GM15510 (cell line): ENCODE measurements around the gene RGR.

ENCODE experiments used
- POLR2A ChIP-seq: IDR thresholded peaks from 3 replicates; pipeline ENCODE4 v1.6.1; 2011; ENCODE audit warnings: borderline replicate concordance; ENCODE audit not compliant: insufficient read length; ENCODE audit errors: extremely low read depth

Gene RGR

GRCh38 chr10:84263716-84264115 is 18.9 kb downstream of the RGR start:
- TF ChIP-seq POLR2A, result no peak

DNA sequence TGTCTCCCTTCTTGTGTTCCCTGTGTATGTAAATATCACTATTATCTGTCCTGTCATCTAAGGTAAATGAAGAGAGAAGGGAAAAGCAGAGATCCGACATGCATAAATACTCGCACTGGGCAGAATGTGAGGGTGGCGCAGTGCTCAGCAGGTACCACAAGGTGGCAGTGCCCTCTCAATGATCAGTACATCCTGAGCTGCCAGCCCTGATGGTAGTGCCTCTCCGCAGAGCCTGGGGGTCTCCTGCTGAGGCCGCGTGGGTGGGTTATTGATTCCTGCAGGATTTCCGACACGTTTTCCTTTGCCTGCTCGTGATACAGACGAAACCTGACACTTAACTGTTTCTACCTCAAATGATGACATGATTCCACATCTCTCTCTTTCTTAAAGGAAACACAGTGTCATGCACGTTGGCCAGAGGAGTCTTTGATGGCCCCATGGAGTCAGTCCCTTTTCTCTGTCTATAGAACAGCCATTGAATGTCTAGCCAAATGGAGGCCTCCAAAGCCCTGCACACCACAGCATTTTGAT is 19.8 kb downstream of the RGR start:
- no peak for TF ChIP-seq POLR2A

DNA sequence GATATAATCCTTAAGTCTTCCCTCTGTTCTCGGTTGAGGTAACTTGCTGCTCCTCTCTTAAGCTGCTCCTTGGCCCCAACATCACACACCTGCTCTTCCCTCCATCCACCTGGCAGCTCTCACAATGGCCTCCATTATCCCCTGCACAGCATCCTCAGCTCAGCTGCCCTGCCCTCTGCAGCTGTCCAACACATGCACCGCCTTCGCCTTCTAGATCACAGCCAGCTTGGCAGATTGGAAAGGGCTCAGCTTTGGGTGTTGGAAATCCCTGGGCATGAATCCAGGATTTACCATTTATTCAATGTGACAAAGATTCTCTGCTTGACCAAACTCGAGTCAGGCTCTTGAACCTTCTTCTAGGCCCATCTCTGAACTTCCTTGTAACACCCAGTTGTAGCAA is 20.6 kb downstream of the RGR start:
- TF ChIP-seq POLR2A, result no peak

DNA sequence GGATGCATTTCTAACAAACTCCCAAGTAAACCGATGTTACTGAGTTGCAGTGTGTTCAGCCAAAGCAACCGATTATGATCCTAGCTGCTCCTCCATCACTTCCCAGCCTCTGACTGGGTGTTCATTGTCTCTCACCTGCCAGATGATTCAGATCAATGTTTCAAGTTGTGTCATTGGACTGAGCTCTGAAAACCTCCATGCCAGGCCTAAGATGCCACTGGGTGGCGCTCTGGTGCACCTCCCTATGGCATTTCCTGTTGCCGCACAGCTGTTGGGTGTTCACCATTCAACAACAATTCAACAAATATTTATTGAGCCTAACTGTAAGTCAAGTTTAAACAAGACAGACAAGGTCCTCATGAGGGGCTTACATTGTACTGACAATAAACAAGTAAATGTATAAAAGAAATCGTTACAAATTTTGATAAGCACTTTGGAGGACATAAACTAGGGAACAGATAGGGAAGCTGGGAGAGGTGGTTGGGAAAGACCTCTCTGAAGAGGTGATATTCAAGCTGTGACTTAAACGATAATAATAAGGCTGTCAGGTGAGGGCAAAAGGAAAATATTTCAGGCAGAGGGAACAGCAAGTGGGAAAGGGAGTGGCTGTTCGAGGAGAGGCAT is 22.8 kb downstream of the RGR start:
- TF ChIP-seq POLR2A, result no peak

GRCh38 chr10:84269162-84269561 is 24.3 kb downstream of the RGR start:
- no peak for TF ChIP-seq POLR2A

GRCh38 chr10:84269773-84270172 is 24.9 kb downstream of the RGR start:
- no peak for TF ChIP-seq POLR2A

DNA sequence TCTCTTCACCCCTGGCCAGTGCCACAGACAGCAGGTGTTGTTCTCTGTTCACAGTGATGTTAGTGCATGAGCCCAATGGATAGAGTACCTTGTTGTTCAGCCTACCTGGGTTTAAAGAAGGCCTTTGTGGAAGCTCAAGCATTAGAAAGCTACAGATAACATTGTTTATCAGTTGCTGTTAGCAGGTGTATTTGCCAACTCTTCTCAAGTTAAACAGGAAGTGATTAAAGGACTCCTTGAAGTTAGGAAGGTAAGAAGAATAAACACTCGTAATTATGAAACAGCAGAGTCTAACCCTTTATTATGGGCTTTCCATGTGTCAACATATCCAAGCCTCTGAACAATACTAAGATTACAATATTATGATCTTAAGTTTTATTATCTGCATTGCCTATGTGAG is 25.9 kb downstream of the RGR start:
- TF ChIP-seq POLR2A, result no peak

- TF ChIP-seq POLR2A, result no peak
These were observed 41.8 kb downstream of the RGR start for GRCh38 chr10:84286695-84287094.

DNA sequence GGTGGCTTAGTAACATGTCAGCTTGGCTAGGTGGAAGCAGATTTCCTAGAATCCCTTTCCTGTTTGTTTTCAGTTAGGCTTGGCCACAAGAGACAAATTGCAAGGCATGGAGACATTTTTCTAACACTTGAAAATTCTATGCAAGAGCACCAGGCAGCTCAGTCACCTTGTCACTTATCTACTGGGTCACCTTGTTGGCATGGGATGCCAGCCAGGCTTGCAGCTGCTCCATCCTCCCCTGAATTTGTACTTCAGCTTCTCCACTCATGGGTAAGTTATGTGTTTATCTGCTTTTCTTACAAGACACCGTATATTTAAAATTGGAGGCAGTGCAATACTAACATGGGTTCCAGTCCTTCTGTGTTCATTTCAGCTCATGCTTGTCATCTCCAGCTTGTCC is 43.3 kb downstream of the RGR start:
- TF ChIP-seq POLR2A, result no peak

GRCh38 chr10:84289521-84290200 is 44.8 kb downstream of the RGR start:
- no peak for TF ChIP-seq POLR2A

DNA sequence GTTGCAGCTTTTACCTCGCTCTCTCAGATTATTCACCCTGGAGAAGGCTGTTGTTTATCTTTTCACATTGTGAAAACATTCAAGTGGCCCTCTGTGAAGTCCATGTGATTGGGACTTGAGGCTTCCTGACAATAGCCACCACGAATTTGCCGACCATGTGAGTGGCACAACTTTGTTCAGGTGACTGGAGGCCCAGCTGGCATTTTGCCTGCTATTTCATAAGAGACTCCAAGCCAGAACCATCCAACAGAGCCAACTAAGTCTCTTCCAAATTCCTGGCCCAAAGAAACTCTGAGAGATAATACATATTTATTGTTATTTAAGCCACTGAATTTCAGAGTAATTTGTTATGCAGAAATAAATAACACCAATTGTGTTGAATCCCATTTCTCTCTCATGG is 45.4 kb downstream of the RGR start:
- TF ChIP-seq POLR2A, result no peak

- no peak for TF ChIP-seq POLR2A
These were observed 46.5 kb downstream of the RGR start for GRCh38 chr10:84291384-84291783.

- TF ChIP-seq POLR2A, result no peak
These were observed 47.6 kb downstream of the RGR start for GRCh38 chr10:84292502-84292901.

DNA sequence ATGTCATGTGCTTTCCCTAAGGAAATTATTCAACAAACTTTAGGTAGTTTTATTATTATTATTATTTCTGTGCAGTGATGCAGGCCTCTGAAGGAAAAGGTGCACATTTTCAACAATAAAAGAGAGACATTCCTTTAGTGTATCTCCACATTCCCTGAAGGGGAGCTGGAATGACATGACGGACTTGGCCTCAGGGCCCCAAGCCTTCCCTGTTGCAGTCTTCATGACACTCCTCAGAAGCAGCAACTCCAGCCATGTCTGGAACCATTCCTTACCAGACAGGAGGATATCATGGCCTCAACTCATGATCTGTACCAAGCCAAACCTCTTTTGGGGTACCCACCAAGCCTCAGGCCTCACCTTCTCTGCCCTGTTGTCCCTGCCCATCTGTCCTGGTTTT is 48.3 kb downstream of the RGR start:
- no peak for TF ChIP-seq POLR2A

DNA sequence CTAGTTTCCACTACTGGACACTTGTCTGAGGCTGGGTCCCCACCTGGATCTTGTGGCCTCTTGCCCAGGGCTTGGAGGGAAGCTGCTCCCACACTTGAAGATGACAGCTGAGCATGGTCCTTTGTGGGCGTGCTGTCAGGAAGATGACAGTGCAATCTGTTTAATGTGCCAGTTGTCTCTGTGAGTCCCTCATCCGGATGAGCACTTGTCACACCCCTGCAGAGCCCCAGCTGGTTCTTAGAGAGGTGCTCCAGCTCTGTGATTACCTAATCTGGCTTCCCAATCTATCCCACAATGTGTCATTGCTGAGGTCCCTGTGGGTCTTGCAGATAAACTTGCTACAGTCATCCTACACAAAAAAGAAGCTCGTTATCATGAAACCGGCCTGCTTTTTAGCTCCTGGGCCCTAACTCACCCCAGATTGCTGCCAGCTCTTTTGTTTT is 48.7 kb downstream of the RGR start:
- TF ChIP-seq POLR2A, result no peak

GRCh38 chr10:84294766-84295447 is 50.1 kb downstream of the RGR start:
- TF ChIP-seq POLR2A, result no peak

DNA sequence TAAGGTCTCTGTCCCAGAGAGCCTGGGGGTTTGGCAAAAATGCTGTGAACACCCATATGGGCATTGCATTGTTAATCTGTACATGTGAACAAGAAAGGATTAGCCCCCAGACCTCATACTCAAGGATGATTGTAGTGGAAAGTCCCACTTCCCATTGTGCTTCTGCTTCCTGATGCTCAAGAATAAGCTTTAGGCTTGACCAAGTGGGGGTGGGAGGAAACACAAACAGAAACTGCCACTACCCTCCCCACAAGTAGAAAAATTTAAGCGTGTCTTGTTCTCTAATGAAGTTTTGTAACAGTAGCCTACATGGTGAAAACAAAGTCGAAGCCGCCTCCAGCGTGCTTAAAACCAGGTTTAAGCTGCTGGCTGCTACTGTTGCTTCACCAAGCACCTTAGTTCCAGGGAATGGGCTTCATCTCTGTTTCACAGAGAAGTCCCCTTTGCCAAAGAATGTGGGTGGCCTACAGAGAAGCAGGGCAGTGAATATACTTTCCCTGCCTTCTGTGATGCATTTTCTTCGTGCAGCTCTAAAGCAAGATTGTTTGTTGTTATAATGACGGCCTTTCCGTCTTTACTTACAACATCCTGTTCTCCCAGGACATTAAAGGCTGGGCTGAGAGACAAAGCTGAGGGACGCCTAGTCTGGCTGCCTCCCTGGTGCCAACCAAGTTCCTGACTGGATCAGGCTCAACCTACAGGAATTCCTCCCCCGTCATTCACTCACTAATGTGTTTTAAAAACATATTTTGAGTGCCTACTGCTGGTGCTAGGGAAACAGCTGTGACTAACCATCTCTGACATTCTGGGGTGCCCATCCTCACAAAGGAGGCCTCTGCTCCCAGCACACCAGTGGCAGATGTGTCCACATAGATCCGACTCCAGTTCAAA is 51.5 kb downstream of the RGR start:
- no peak for TF ChIP-seq POLR2A
